ENCODE results near the gene ISOC2.
A peak's percentile ranks its signal among the peaks of the same experiment; 100 is the strongest.

ISOC2 gene

GRCh38 chr19:55489711-55490477 is 28.5 kb upstream of the ISOC2 start:
- peak; percentile 30 for DNase-seq

GRCh38 chr19:55488986-55489710 is 27.7 kb upstream of the ISOC2 start:
- DNase-seq: no peak

- peak; percentile 65 for DNase-seq
These were observed 26.7 kb upstream of the ISOC2 start, which contains the start of gene SSC5D for GRCh38 chr19:55487924-55488687. Gene SSC5D (plus strand): TSS chr19:55488436. CDS start chr19:55488590, 154 bp downstream.

GRCh38 chr19:55486971-55487923 is 25.8 kb upstream of the ISOC2 start:
- peak; percentile 97 for DNase-seq

GRCh38 chr19:55486043-55486970 is 24.9 kb upstream of the ISOC2 start:
- no peak for DNase-seq

GRCh38 chr19:55485439-55486011 is 24.1 kb upstream of the ISOC2 start:
- no peak for DNase-seq

GRCh38 chr19:55484593-55485438 is 23.4 kb upstream of the ISOC2 start, which contains the start of gene NAT14:
Gene NAT14 (plus strand): TSS chr19:55485188. CDS start chr19:55485709, 521 bp downstream.
- DNase-seq: peak; percentile 63

GRCh38 chr19:55483706-55484592 is 22.5 kb upstream of the ISOC2 start:
- no peak for DNase-seq

GRCh38 chr19:55482967-55483705 is 21.7 kb upstream of the ISOC2 start:
- no peak for DNase-seq

GRCh38 chr19:55482156-55482961 is 20.9 kb upstream of the ISOC2 start:
- DNase-seq: no peak

GRCh38 chr19:55481794-55482155 is 20.3 kb upstream of the ISOC2 start:
- DNase-seq: no peak

- DNase-seq: no peak
These were observed 19.8 kb upstream of the ISOC2 start for GRCh38 chr19:55481148-55481793.

GRCh38 chr19:55479451-55480230 is 18.2 kb upstream of the ISOC2 start:
- DNase-seq: no peak

GRCh38 chr19:55479045-55479444 is 17.6 kb upstream of the ISOC2 start:
- DNase-seq: no peak

GRCh38 chr19:55478364-55478763 is 16.9 kb upstream of the ISOC2 start:
- no peak for DNase-seq

Data from fibroblast of skin of back (primary cell).